Measurements from ENCODE around the gene TRPV2. TPM values are rescaled to one million over a fixed set of nuclear protein-coding genes. Genes with fewer than 3 reads are reported as not detected.

TRPV2 gene
- total and polyA plus RNA-seq, 10 of the 15 experiments (the other 5 are each of a cell fraction or from before 2014, with no cell fraction given), result 8.9 to 94.4 (median 54.1) TPM

GRCh38 chr17:16435925-16436886, 20.8 kb downstream of the TRPV2 start:
- WGBS (ENCODE audit: insufficient coverage, insufficient replicate concordance, low lambda C conversion rate, missing lambda C conversion rate), result 70% methylated on average over 14 of the region's 14 CpGs
- in situ Hi-C loops (cut with MboI) (no loop called here), intact Hi-C loops (cut with micrococcal nuclease; ENCODE audit: unreplicated experiment) (loop anchor here (5.0 kb wide), 1 partner anchor 149 kb away; no protein-coding TSS in a partner anchor)
- no peaks in the 10 kb centered on the region; the same call in 2 of the 3 replicates for H3K9me3 ChIP-seq (replicated peaks; ENCODE audit: control insufficient read depth, insufficient read depth, low read length)
- POLR2A ChIA-PET, result interaction anchor here (0.6 to 3.7 kb wide), 2 partner anchors 19 to 49 kb away, joined by 13 to 54 read pairs; partner anchors contain the start of gene TRPV2
- no TSS peak for BruUV-seq (replicated peaks)
- peaks cover 2 to 16% of the 10 kb centered on the region in 2 experiments for H3K36me3 ChIP-seq (ENCODE audit: control insufficient read depth in 2 of 2, insufficient read depth in 2 of 2, low read length in 1 of 2)
- no peak overlapping the region for H3K9ac ChIP-seq (ENCODE audit: control insufficient read depth, insufficient read depth, low read length)
- H2AFZ ChIP-seq (ENCODE audit: control insufficient read depth, low read depth, low read length), result no peak overlapping the region
- H3K27me3 ChIP-seq (replicated peaks in 1 of 2; ENCODE audit: control insufficient read depth in 2 of 2, insufficient read depth in 2 of 2, low read length in 1 of 2), result no peaks in the 10 kb centered on the region
- RAD21 ChIA-PET (ENCODE audit: unreplicated experiment), result no interaction called here
- DNase-seq (ENCODE audit: low read depth, low spot score) (no peak), ATAC-seq (no peak), FAIRE-seq (no peak)
- H3K27ac ChIP-seq (ENCODE audit: control insufficient read depth, insufficient read depth), result no peak overlapping the region
- H4K20me1 ChIP-seq (ENCODE audit: control insufficient read depth, insufficient read depth), result no peaks in the 10 kb centered on the region
- H3K4me2 ChIP-seq (ENCODE audit: control insufficient read depth, insufficient read depth), result no peak overlapping the region
- SMC1A ChIA-PET (ENCODE audit: uncharacterized antibody, unreplicated experiment), result interaction anchor here (0.9 to 2.4 kb wide), 3 partner anchors 9 to 73 kb away, joined by 3 to 12 read pairs (median 4); no protein-coding TSS in a partner anchor
- H3K79me2 ChIP-seq (ENCODE audit: control insufficient read depth, insufficient read depth, low read length), result peaks cover 25% of the 10 kb centered on the region
- no peak for TF ChIP-seq BACH1 (IDR thresholded peaks at IDR 0.05; ENCODE audit: borderline replicate concordance)
- no peak for TF ChIP-seq ATF7 (IDR thresholded peaks at IDR 0.05; ENCODE audit: low read depth)
- TF ChIP-seq REST (IDR thresholded peaks at IDR 0.05; ENCODE audit: low read depth, low read length), result no peak
- TF ChIP-seq IKZF2 (IDR thresholded peaks at IDR 0.05), result no peak
- TF ChIP-seq POLR2AphosphoS2 (IDR thresholded peaks at IDR 0.05; ENCODE audit: low read depth, low read length), result 0 out of 2 replicates have a peak, but pooled peaks have one; percentile 39
- TF ChIP-seq POLR2A (IDR thresholded peaks at IDR 0.05; ENCODE audit: low read depth, low read length), result peak; percentile 48
- H3K4me3 ChIP-seq, result no peak overlapping the region
- CTCF ChIA-PET, result interaction anchor here (0.8 kb wide), 1 partner anchor 9 kb away, joined by 3 read pairs; no protein-coding TSS in a partner anchor
- peaks cover 8% of the 10 kb centered on the region for H3K4me1 ChIP-seq (ENCODE audit: control insufficient read depth, insufficient read depth, low read length)

All from GM12878 (cell line).